ENCODE data around the gene FCGR3B. TPM values are rescaled to one million over a fixed set of nuclear protein-coding genes. Genes with fewer than 3 reads are reported as not detected.

FCGR3B gene
- total RNA-seq = not detected in 2 replicates

GRCh38 chr1:161631076-161631475 lies at the start of gene FCGR3B:
Gene FCGR3B, minus strand, starts transcription at chr1:161631176. Its CDS starts 82 bp downstream, at chr1:161631094.

GRCh38 chr1:161662684-161663339 lies 31.8 kb upstream of the FCGR3B start, which contains the start of gene FCGR2B:
Gene FCGR2B, plus strand, starts transcription at chr1:161663143. Its CDS starts 99 bp downstream, at chr1:161663242.

Other genes starting within 250 kb of the FCGR3B start
- 0.35 TPM in 1 of 2 replicates, not detected in the other for gene FCGR2A, start 125.7 kb downstream of the FCGR3B start, total RNA-seq
- 0.19 and 0.21 TPM in 2 replicates for gene HSPA6, start 106.6 kb downstream of the FCGR3B start, total RNA-seq
- gene FCGR3A, start 81.4 kb downstream of the FCGR3B start, total RNA-seq = not detected in 2 replicates
- not detected in 2 replicates for gene FCGR2B, start 32.0 kb upstream of the FCGR3B start, total RNA-seq
- gene FCRLA, start 76.1 kb upstream of the FCGR3B start, total RNA-seq = 0.21 TPM in 1 of 2 replicates, not detected in the other
- gene FCRLB, start 90.4 kb upstream of the FCGR3B start, total RNA-seq = 1.6 and 2.7 TPM in 2 replicates
- 22.7 and 24.1 TPM in 2 replicates for gene DUSP12, start 118.6 kb upstream of the FCGR3B start, total RNA-seq
- 12.4 and 17.0 TPM in 2 replicates for gene ATF6, start 135.1 kb upstream of the FCGR3B start, total RNA-seq

Data from airway epithelial cell (primary cell).